NCI-H524 treated with DMSO at 0.1 percent for 48 hours (cell line): ENCODE measurements around the gene ZBTB24.
"Not testable (repeated sequence)": the region's sequence is repeated elsewhere in the genome, so short reads cannot be mapped to it uniquely, and the experiment has no call there.

ENCODE experiments used
- DNase-seq: peaks from one replicate; lab custom pipeline; 2025; lab: John Stamatoyannopoulos, UW

The ZBTB24 gene

DNA sequence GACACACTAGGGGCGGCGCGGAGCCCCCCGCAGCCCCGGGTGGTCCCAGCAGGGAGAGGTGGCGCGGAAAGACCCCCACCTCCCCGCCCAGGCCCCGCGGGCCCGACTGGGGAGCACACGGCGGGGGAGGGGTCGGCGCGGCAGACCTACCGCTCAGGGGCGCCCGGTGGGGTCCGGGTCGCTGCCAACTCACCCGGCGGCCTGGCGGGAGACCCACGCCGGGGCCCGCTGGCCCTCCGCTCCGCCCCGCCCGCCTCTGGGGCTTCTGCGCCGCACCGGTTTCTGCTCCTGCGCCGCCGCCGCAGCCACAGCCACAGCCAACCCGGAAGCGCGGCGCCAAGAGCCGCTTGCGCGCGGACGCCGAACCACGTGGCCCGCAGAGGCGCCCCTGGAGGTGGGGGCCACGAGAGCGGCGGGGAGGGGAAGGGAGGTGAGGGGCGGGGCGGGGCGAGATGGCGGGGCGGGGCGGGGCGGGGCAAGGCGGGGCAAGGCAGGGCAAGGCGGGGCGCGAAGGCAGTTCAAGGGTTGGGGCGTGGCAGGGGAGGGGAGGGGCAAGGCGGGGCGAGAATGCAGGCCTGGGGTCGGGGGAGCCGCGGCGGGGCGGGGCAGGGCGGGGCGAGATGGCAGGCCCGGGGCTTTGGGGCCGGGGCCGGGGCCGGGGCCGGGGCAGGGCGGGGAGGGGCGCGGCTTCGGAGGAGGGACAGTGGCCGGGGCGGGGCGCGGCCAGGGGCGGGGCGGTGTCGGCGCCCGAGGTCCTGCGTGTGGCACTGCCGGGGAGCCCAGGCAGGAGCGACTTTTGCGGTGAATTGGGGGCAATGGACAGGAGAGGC is at the start of gene ZBTB24:
TSS of gene ZBTB24 (minus strand) at position 315 of the 830 bp plus-strand sequence. CDS start 1,193 bp downstream, outside the sequence.
- peak; percentile 39 for DNase-seq

DNA sequence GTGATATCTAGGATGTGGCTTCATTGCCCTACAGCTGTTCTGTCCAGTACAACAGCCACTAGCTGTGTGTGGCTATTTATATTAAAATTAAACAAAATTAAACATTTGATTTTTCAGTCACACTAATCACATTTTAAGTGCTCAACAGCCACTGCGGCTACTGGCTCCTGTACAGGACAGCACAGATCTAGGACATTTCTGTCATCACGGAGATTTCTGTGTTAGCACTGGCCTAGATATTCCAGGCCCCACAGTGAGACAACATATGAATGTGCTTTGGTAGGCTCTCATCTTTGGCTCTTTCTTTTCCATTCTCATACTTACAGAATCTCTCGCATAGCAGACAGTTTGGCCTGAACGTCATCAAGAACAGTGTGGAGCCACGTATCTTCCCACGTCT is 48.4 kb upstream of the ZBTB24 start:
- no peak for DNase-seq

DNA sequence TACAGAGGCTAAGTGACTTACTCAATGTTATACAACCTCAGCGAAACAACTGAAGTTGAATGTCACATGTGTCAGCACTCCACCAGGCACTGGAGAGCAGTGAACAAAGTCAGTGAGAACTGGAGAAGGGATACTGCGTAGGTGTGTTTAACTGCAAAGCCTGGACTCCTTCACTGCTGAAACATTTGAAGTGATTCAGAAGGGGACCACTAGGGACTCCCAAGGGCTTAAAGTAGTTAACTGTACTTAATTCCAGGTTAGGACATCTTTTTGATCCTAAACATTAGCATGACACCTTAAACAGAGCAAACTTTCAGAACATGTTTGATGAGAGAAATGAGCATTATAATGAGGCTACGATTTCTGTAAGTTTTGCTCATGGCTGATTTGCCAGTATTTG is 45.0 kb upstream of the ZBTB24 start:
- no peak for DNase-seq

DNA sequence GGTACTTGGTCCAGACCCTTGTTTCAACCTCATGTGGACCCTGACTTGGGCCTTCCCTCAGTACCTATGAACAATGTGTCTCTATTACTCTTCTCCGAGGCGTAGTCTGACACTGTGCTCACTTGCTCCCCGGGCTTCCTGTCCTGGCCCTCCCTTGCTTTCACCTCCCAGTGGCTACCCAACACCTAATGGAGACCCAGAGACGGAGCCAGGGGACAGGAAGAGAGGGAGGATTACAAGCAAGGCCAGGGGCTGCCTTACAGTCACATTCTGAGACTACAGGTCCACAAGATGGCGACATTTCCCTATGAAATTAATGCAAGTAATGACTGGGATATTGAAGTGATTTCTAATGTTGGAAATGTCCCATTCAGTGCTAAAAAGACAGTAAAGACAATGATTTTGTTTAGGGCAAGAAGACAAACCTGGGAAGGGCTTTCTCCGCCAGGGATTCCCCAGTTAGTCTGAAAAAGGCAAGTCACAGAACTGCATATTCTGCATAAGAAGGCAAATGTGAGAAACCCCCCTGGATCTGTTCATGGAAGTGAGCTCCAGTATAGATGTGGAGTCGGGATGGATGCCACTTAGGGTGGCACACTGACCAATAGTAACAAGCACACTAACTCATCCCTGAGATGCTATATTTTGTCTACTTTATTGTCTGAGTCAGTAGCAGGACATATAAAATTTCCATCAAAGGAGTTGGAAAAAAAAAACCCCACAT is 44.0 kb upstream of the ZBTB24 start:
- DNase-seq = no peak

DNA sequence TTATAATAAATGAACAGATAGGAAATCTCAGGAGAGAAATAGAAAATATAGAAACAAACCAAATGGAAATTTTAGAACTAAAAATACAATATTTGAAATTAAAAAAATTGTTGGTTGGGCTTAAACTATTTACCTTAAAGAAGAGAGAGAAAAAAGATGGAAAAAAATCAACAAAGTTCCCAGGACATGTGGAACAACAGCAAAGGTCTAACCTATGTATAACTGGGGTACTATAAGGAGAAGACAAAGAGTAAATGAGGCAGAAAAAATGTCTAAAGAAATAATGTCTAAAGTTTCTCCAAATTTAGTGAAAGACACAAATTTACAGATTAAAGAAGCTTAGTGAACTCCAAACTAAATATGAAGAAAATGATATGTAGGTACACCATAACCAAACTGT is 41.1 kb upstream of the ZBTB24 start:
- no peak for DNase-seq

DNA sequence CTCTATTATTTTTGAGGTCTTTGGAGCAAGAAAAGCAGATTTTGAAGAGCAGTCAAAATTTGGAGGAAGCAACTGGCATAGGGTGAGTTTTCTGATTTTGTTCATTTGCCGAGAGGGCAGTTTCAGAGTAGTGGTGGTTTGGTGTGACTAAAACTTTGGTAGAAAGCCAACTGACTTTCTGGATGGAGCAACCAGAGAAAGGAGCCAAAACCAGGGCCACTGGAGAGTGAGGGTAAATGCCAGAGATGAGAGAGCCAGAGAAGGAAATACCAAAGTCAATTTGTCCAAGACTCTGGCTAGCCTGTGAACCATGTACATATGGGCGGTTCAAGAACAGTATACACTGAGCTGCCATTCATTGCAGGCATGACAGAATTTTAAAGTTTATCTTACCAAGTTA is 40.5 kb upstream of the ZBTB24 start:
- DNase-seq = no peak

DNA sequence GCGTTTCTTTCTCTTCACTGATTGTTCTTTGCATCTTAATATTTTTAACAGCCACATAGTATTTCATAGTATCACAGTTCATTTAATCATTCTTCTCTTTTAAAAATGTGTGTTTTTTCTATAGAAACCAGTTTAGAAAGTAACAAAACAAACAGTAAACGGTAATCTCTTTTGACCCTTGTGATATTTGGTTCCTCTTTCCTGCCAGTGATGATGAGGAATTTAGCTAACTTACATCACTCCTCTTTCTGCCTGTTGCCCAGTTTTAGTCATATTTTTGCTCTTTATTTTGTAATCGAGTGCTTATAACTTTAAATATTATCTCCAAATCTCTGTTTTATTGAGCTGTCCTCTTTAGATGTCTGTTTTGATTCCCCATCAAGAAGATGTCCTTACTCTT is 38.1 kb upstream of the ZBTB24 start:
- no peak for DNase-seq

DNA sequence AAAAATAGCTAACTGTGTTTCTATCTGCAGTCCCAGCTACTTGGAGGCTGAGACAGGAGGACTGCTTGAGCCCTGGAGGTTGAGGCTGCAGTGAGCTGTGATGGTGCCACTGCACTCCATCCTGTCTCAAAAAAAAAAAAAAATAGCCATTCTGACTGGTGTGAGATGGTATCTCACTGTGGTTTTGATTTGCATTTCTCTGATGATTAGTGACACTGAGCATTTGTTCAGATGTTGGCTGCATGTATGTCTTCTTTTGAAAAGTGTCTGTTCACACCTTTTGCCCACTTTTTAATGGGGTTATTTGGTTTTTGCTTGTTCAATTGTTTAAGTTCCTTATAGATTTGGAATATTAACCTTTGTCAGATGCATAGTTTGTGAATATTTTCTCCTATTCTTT is 36.6 kb upstream of the ZBTB24 start:
- not testable (repeated sequence) for DNase-seq

DNA sequence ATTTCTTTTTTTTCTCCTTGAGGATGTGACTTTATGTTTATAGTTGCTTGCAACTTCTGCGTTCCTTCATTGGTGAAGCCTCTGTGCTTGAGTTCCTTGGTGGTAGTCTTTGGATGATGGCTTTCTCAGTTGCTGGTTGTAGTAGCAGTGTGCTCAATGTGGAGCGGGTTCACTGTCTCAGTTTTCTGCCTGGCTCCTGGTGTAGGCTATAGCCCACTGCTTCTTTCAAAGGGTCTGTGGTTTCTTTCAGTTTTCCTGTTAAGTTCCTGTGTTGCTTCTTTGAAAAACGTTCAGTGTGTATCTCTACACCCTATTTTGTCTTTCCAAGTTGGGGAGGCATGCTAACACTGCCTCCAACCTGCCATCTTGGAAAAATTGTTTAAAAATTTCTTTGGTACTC is 33.9 kb upstream of the ZBTB24 start:
- DNase-seq = no peak

DNA sequence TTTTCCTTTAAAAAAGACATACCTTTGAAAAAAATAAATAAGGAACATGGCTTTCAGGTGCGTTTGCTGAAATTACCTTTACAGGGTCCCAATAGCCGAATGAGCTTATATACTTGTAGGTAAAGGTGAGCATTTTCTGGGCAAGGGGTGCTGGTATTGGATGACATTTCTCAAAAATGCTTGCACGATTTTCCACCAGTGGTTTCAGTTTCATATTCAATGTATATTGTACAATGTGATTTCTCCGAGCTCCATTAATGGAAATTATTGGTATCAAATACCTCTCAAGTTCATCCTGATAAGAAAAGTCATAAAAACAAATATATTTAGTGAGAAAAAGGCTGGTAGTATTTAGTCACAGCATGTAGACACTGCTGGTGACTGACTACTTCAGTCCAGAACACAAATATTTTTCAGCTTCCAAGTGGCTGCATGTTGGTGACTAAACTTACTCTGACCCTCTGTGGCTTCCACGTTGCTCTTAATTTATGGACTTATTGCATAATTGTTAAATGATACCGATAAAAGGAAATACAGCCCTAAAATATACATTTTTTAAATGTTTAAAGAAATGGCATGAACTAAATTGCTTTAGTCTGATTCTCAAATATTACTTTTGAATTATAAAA is 32.9 kb upstream of the ZBTB24 start:
- DNase-seq = no peak

DNA sequence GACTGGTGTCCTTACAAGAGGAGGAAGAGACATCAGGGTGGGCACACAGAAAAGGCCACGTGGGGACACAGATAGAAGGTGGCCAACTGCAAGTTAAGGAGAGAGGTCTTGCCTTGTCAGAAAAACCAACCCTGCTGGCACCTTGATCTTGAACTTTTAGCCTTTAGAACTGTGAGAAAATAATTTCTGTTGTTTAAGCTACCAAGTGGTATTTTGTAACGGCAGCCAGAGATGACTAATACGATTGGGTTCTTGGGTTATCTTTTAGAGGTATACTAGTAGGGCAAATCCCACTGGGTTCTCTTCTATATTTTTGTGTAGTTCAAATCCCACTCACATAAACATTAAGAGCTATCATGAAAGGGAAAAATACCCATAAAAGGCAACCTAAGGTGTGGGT is 31.9 kb upstream of the ZBTB24 start:
- DNase-seq = no peak

DNA sequence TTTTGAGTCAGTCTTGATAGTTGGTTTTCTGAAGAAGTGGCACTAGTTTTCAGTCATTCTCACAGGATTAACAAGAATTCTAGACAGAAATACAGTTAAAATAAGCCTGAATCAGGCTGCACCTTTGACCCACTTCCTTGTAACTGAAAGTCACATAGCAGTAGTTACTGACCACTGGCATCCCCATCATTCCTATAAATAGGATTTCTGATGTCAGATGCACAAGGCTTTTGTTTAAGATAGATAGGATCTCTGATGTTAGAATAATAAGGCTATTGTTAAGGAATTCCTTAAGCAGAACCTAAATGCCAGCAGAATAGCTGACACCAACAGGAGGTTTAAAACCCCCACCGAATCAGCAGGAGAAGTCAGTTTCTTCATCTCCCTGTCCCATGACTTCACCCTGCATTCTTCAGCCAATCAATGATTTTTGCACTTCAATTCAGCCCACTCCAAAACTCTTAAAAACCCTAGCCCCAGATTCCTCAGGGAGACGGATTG is 30.6 kb upstream of the ZBTB24 start:
- no peak for DNase-seq

DNA sequence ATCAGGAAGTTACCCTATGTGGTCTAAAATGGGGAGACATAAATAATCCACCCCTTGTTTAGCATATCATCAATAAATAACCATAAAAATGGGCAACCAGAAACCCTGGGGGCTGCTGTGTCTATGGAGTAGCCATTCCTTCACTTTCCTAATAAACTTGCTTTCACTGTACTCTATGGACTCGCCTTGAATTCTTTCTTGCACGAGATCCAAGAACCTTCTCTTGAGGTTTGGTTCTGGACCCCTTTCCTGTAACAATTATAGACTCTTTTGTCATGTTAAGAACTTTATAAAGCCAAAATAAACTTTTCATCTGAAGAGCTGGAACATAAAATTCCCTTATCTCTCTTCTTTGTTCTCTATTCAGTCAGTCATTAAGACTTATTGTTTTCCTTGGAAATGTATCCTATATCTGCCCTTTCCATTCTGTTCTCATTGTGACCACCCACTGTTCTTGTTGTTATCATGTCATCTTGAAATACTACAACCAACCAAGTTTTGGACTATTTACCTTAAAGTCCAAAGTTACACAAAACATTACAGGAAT is 29.3 kb upstream of the ZBTB24 start:
- DNase-seq = no peak

DNA sequence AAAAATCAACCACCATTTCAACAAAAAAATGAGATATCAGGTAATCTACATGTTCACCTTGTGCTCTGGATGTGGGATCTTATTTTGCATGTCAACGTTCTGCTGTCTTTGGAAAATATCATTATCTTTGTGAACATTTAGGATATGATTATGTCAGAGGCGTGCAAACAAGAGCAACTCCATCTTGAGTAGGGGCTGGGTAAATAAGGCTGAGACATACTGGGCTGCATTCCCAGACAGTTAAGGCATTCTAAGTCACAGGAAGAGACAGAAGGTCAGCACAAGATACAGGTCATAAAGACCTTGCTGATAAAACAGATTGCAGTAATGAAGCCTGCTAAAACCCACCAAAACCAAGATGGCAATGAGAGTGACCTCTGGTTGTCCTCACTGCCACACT is 28.8 kb upstream of the ZBTB24 start:
- no peak for DNase-seq

DNA sequence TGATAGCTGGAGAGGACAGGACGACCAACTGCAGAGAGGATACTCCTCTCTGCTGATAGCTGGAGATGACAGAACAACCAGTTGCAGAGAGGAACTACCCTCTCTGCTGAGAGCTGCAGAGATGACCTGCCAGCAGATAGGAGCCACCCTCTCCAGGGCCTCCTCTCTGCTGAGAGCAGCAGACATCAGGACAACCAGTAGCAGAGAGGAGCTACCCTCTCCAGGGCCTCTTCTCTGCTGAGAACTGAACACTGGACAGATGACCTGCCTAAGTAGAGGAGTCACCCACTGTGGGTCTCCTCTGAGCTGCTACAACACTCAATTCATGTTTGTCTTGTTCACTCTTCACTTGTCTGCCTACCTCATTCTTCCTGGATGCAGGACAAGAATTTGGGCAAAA is 27.3 kb upstream of the ZBTB24 start:
- no peak for DNase-seq

DNA sequence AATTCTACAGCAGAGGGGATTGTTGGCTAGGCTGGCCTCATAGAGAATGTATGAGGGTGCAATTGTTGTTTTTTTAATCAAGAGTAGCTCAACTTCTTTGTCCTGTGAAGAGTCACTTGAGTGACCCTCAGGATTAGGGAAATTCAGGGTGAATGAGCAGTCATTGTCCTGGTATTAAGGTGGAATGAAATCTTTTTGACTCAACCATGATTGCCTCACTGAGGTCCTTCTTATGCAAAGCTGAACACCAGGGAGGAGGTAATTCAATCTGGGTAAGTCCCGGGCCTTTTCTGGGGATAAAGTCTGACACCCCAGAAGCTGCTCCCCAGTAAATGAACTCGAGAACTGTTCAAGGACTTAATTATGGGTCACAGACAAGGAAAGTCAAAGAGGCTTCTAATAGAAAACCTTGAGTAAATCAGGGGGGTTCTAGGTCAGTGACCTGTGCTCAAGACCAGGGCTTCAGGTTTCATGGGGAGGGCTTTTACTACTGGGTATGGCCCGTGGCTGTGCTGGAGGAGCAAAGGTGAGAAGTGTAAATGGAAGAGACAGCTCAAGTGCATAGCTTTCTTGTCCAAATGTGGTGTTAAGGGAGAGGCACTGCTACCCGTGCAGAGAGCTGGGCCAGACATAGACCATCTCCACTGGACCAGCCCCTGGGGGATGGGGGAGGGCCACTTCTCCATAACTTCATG is 25.3 kb upstream of the ZBTB24 start:
- DNase-seq = no peak

DNA sequence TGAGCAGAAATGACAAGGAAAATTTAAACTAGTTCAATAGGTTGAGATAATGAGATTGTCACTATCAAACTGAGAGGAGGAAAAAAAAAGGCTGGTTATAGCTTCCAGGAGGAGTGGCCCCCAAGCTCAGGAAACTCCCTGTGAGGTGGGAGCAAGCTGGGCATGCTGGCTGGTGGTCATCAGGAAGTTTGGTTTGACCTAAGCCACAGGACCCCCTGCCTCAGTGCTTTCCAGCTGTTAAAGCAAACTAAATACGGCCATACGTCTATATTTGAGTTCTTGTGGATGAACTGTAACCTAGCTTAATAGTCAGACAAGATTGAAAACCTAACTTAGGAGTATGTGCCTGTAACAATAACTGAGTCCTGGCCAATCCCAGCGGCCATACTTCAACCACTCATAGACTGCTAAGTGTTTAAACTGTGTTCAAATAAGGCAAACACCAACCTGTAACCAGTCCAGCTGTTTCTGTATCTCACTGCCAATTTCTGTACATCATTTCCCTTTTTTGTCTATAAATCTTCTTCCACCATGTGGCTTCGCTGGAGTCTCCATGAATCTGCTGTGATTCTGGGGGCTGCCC is 24.6 kb upstream of the ZBTB24 start:
- DNase-seq = no peak

DNA sequence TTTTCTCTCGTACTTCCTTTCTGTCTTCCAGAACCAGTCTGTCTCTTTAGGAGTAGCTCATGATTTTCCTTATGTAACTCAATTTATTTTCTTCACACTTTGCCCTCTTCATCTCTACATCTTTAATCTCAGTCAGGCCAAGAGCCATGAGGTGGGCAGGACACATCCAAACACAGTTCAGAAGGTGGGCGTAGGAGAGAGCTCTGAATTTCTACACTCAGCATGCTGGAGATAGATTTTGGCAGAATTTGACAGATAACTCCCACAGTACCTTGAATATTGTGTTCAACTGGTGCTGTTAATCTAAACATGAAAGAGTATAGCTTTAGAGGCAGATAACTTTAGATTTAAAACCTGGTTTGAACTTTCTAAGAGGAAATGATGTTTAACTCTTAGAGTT is 23.8 kb upstream of the ZBTB24 start:
- DNase-seq = no peak

DNA sequence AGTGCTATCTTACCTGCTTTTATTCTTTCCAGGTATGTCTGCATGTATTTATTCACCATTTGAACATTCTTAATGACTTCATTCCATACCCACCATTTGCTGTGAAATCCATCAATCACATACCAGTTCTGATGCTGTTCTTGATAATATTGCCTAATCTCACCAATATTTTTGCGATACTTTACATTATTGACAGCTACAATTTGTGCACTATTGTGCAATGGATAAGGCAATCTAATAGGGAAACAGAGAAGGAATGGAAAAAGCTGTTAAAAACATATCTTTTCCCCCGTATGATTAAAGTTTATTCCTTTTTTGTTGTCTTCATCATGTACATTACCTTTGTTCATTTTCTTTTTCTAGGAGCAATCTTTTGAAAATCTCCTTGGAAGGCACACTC is 23.3 kb upstream of the ZBTB24 start:
- DNase-seq = no peak

DNA sequence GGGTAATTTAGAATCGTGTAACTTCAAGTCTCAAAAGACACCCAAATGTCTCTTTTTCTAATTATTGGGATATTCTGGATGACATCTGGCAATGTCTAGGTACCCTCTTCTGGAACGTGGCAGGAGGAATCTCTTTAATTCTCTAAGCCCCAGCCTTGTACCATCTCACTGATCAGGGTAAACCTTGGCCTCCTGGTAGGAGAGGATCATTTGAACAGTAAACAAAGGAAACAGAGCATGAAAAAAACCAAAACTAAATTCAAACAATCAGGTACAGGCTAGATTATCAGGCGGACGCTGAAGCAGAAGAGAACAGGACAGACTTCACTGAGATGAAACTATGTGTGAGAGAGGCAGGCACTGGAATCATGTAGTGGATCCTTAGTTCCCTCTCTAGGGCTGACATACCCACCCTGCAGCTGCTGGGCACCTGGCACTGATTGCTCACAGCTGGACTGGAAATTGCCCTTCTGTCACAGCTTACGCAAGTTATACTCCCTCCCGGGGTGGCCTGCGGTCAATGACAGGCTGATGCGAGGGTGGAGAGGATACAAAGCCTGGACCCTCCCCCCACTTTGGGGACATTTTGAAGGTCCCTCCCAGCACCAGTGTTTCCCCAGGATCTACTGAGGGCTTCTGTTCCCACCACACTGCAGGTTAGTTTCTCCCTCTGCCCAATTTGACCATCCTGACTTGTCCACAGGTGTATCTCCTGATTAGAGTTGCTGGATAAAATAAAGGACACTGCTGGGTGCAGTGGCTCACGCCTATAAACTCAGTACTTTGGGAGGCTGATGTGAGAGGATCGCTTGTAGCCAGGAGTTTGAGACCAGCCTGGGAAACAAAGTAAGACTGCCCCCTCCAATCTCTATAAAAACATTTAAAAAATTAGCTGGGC is 20.6 kb upstream of the ZBTB24 start:
- no peak for DNase-seq

DNA sequence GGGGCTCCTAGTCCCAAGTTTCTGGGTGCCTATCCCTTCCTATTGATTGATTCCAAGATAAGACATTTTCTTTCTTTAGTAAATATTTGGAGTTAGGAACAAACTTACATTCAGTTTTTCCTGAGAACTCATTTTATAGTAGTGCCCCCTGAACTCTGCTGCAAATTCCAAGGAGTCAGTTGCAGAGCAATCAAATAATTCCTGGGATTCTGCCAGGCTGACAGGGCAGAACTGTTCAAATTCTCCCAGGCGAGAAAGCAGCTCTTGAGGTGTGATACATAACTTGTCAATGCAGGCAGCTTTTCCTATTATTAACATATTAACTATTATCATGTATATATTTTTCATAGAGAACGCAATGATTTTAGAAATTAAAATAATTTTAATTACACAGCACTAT is 15.9 kb upstream of the ZBTB24 start:
- DNase-seq = no peak
